ENCODE data around the gene CTF1.

- TF ChIP-seq CTCF (IDR thresholded peaks at IDR 0.05) (peak; percentile 86 to 96 (median 92)), EP300 (IDR thresholded peaks at IDR 0.05) (no peak)
These were observed 45.4 kb downstream of the CTF1 start for GRCh38 chr16:30941600-30942425.
